GM18520 (cell line): ENCODE measurements around the gene SV2C.
"Not testable (repeated sequence)": the region's sequence is repeated elsewhere in the genome, so short reads cannot be mapped to it uniquely, and the experiment has no call there.

Source experiments
- ATAC-seq: cut with Tn5 transposase; IDR thresholded peaks from one replicate; pipeline ENCODE4 v1.9.1; 2021; ENCODE audit not compliant: unreplicated experiment

SV2C gene

DNA sequence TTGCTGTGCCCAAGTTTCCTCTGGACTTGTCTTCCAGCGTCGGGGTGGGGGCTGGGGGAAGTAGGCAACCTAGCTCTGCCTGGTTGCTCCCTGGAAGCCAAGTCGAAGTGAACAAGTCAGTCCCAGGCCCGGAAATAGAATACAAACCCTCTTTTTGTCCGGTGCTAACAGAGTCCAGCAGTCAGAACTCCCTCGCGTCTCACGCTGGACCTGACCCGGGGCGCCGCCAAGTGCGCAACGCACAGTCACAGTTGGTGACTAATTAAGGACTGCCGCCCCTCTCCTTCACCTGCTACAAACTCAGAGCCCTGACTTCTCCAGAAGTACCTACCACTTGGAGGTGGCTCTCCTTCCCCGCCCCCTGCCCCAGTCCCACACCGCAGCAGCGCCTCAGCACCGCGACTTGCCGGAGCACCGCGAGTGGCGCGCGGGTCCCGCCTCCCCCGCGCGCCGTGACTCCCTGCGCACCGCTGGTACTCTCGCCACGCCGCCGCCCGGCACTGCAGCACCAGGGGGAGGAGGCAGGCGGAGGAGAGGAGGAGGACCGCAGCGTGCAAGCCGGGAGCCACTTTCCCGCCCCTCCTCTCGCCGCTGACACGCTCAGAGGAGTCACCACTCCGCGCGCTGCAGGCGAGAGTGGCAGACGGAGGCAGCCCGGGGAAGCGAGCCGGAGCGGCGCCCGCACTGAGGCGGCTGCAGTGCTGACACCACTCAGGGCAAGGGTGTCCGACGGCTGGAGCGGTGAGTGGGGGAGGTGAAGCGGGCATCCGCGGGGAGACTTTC lies at the start of gene SV2C:
TSS of gene SV2C (plus strand) at position 612 of the 783 bp plus-strand sequence. CDS start 48,368 bp downstream, outside the sequence.
- ATAC-seq = no peak

DNA sequence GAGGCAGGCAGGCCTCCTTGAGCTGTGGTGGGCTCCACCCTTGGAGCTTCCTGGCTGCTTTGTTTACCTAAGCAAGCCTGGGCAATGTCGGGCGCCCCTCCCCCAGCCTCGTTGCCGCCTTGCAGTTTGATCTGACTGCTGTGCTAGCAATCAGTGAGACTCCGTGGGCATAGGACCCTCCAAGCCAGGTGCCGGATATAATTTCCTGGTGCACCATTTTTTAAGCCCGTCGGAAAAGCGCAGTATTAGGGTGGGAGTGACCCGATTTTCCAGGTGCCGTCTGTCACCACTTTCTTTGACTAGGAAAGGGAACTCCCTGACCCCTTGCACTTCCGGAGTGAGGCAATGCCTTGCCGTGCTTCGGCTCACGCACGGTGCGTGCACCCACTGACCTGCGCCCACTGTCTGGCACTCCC lies 45.4 kb upstream of the SV2C start:
- not testable (repeated sequence) for ATAC-seq

GRCh38 chr5:76038212-76038611 lies 45.0 kb upstream of the SV2C start:
- ATAC-seq = no peak

- ATAC-seq = no peak
These were observed 42.4 kb upstream of the SV2C start for GRCh38 chr5:76040806-76041205.

GRCh38 chr5:76041863-76042262 lies 41.3 kb upstream of the SV2C start:
- no peak for ATAC-seq

GRCh38 chr5:76046741-76047140 lies 36.4 kb upstream of the SV2C start:
- no peak for ATAC-seq

DNA sequence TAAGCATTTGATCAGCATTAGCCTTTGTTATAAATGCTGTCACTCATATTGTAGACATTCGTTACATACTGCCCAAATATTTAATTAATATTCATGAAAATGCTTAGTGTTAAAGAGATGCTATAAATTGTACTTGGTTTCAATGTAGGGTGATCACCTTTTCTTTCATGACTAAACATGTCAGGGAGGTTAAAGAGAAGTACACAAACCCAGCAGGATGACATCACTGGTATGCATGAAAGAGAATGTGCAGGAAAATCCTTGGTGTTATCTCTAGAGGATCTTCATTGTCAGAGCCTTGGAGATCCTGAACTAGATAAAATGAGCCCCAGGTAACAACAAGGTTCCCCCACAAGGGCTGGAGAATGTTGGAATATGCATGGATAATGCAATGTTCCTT lies 33.0 kb upstream of the SV2C start:
- no peak for ATAC-seq

DNA sequence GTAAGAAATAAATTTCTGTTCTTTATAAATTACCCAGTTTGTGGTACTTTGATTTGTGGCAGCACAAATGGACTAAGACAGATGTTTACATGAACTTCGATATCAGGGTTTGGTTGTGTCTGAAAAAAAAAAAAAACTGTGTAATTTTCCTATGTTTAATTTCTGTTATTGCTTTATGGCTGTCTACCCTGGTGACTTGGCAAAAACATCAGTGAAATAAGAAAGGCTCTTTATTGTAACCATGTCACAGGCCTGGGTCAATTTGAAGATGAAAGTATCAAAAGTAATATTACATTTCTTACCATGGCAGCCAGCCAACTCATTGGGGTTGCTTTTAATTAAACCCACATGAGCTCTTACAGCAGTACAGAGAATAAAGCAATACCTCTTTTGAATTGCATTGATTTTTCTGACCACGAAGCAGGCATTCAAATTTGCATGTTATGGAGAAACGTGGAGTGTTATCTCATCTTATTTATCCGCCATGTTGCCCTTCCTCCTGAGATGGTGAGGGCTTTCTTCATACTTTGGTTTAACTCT lies 20.6 kb upstream of the SV2C start:
- ATAC-seq = no peak

DNA sequence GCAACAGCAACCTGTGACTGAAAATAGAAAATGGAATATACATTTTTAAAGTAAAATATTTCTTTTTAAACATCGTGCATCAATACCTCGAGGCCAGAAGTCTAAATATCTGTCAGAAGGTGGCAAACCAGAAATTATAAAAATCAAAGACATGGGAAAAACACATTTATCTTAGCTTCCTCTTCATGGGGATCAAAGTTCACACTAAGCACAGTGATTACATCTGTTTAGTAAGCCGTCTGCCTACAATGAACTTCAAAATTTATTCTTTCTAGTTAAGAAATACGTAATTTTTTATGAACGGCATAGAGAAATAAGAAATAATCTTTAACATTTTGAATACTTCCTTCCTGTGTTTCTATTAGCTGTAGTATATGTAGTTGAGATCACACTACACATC lies 17.9 kb upstream of the SV2C start:
- ATAC-seq = no peak

DNA sequence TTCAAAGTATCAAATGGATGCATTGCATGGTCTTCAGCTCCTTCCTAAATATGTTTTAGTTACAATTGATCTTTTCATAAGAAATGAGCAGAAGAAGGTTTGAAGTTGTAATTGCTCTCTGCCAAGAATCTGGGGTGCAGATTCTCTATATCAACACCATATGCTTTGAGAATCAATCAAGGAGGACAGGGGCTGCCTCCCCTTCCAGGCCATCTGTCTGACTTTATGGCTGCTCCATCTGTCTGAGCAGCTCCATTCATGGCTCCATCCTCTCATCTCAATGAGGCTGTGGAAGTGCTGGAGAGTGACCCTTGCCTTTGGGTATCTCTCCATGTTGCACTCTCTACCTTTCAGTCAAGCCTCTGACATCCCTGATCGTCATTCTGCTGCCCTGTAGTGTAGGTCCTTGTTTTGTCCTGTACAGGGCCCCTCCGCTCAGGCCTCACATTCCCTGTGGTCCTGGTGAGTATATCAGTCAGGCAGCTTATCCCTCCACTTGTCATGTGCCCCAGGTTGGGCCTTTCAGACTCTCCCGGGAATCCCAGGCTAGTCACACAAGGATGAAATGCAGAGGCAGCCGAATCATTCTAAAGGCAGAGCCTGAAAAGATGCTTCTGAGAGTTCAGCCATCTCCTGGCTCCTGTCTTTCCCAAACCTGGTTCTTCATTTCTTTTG lies 14.0 kb upstream of the SV2C start:
- no peak for ATAC-seq

DNA sequence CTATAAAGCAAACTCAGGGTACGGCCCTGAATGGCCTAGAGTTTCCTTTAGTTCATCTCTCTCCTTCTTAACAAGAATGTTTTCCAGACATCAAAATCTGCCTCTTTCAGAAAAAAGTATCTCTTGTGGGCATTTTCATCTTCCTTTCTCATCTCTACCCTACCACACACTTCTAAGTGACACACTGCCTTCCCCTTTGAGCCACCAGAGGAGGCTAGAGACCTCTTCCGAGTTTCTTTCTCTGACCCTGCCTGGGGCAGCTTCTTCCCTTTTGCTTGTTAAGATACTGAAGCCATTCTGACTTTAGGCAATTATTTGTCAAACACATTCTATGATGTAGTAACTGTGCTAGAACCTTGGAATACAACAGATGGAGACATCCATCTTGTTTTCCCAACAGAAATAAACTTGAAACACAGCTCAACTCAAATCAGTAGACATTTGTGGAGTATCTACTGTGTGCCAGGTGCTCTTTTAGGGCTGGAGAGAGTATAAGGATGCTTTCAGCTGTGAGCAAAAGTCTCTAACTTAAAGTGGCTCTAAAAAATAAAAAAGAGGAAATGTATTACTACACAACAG lies 8.6 kb upstream of the SV2C start:
- no peak for ATAC-seq

DNA sequence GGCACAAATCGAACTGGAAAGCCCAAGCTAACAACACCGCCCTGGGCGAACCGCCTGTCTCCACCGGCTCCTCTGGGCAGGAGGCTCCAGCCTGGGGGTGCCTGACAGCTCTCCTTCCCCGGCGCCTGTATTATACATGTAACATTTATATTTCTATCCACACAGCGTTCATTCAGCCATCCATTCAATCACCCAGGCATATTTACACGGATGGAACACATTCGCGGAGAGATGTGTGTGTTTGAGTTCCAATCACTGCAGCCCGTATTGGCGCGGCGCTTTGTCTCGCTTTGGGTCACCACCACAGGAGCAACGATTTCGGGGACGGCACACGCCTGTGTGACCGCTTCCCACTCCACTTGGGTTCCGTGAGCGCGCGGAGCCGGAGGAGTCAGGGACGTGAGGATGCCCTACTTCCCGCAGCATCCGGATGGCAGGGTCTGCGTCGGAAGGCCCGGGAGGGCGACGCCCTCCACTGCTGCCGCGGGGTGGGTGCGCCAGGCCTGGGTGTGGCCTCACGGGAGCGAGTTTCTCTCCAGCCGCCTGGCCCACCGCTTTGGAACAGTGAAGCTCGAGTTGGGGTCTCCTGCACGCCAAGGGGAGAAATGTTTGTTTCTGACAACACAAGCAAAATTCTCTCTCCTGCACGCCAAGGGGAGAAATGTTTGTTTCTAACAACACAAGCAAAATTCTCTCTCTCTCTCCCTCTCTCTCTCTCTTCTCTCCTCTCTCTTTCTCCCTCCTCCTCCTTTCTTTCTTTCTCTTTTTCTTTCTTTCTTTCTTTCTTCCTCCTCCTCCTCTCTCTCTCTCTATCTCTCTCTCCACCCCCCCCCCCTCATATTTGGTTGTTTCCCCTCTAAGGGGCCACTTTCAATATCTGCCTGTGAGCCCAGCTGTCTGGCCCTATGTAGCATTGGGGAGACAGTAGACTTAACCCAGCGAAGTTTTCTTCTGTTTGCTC lies 1.1 kb upstream of the SV2C start:
- ATAC-seq = no peak

GRCh38 chr5:76083555-76084495 lies 642 bp downstream of the SV2C start:
- ATAC-seq = no peak

GRCh38 chr5:76084496-76085242 lies 1.5 kb downstream of the SV2C start:
- ATAC-seq = no peak

DNA sequence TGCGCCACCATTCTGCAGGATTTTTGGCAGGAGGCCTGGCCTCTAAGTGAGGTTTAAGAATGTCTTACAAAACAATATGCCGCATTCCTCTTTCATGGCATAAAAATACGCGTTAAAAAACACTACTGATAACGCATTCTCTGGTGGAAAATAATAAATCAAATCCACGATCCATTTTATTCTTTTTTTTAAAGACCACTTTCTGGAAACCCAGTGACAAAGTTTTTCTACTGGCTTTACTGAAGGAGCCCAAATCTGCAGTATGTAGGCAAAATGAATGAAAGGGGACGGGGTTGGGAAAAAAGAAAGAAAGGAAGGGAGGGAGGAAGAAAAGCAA lies 2.0 kb downstream of the SV2C start:
- no peak for ATAC-seq

DNA sequence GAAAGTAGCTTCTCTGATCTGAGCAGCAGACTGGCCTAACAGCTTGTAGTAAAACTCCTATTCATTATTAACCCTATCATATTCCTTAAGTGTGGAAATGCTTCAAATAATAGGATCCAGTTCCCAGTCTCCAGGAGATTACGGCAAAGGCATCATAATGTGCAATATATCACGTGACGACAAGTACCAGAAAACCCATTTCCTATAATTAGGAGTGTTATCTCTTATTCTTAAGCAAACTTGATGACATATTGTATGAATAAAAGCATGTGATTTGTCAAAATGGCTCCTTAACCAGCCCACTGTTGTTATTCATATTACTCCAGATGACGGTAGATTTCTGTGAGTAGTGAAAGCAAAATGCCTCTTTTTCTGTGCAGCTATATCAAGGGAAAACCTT lies 2.9 kb downstream of the SV2C start:
- no peak for ATAC-seq

GRCh38 chr5:76089156-76089555 lies 6.0 kb downstream of the SV2C start:
- not testable (repeated sequence) for ATAC-seq

GRCh38 chr5:76091351-76091750 lies 8.2 kb downstream of the SV2C start:
- ATAC-seq = no peak

GRCh38 chr5:76099286-76099702 lies 16.1 kb downstream of the SV2C start:
- ATAC-seq = no peak
